ENCODE results near the gene LSM7.
A peak's percentile ranks its signal among the peaks of the same experiment; 100 is the strongest.

Gene LSM7

DNA sequence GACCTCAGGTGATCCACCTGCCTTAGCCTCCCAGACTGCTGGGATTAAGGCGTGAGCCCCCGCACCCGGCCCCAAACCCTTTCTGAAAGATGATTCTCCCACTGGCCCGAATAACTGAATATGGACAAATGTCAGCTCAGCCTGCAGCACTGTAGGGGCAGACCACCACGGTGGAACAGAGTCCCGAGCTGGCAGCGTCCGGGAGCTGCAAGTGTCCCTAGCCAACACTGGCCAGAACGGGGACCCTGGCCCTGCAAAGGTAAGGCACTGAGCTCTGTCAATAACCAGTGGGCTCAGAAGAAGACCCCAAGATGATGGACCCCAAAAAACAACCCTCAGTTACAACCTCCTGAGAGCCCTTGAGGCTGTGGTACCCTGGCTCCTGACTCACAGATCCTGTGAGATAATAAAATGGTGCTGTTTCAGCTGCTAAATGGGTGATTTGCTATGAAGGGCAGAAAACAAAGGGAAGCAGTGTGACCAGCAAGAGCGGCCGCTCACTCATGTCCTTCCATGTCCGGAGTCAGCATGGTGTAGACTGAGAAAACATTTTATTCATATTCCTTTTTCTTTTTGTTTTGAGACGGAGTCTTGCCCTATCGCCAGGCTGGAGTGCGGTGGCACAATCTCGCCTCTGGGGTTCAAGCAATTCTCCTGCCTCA, 1.6 kb downstream of the LSM7 start:
- TF ChIP-seq CTCF (IDR thresholded peaks at IDR 0.05; ENCODE audit: control insufficient read depth, extremely low read depth, insufficient read depth): no peak
- peak overlapping the region; percentile 95 for H3K4me3 ChIP-seq (ENCODE audit: low read depth, low read length)
- no peak for DNase-seq (ENCODE audit: low read depth)

- TF ChIP-seq CTCF (IDR thresholded peaks at IDR 0.05; ENCODE audit: control insufficient read depth, extremely low read depth, insufficient read depth): no peak
- H3K4me3 ChIP-seq (ENCODE audit: low read depth, low read length): no peak overlapping the region
- DNase-seq (ENCODE audit: low read depth): no peak
These were observed 2.9 kb downstream of the LSM7 start for GRCh38 chr19:2325281-2326046.

GRCh38 chr19:2324220-2324948, 4.0 kb downstream of the LSM7 start:
- H3K4me3 ChIP-seq (ENCODE audit: low read depth, low read length): no peak overlapping the region
- TF ChIP-seq CTCF (IDR thresholded peaks at IDR 0.05; ENCODE audit: control insufficient read depth, extremely low read depth, insufficient read depth): no peak
- DNase-seq (ENCODE audit: low read depth): no peak

DNA sequence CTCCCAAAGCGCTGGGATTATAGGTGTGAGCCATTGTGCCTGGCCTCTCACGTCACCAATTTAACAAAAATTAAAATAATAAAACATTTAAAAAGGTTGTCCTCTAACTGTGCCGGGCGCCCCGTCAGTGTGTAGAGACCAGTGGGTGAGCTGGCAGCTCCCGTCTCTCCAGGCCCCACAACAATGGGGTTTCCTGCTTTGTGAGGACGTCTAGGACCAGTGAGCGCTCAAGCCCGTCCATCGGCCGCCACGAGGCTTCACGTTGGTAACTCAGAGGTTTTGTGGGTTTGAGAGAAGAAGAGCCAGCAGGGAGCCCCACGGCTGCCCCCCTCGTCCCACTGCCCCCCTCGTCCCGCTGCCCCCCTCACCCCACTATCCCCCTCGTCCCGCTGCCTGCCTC, 4.7 kb downstream of the LSM7 start:
- DNase-seq (ENCODE audit: low read depth): no peak
- no peak overlapping the region for H3K4me3 ChIP-seq (ENCODE audit: low read depth, low read length)
- TF ChIP-seq CTCF (IDR thresholded peaks at IDR 0.05; ENCODE audit: control insufficient read depth, extremely low read depth, insufficient read depth): no peak

DNA sequence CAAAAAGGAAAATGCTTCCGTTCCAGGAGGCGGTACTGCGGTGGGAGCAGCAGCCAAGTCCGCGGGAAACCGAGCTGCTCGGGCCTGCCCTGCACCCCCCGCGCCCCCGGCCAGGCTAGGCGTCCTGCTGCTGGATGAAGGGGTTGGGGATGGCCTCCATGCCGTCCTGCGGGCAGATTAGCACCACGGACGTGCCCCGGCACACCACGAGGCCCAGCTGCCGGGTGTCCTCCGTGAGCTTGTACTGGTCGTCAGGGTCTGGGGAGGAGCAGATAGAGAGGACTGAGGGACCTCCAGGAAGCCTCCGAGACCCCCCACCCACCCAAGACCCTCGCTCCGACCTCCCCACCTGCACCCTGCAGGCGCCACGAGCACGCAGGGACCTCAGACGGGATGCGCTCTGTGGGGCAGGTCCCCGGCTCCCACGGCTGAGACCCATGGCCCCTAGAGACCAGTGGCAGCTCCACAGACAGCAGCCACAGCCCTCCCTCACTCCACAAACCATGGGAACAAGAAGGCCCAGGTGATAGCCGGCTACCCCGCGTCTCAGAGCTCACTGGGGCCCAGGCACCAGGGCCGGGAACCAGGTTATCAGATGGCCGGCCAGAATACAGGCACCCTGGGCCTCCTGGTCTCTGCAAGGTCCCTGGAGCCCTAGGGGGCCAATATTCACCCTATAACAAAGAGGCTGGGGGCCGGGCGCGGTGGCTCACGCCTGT, 6.7 kb downstream of the LSM7 start:
- no peak for DNase-seq (ENCODE audit: low read depth)
- no peak for TF ChIP-seq CTCF (IDR thresholded peaks at IDR 0.05; ENCODE audit: control insufficient read depth, extremely low read depth, insufficient read depth)
- no peak overlapping the region for H3K4me3 ChIP-seq (ENCODE audit: low read depth, low read length)

GRCh38 chr19:2320939-2321338, 7.4 kb downstream of the LSM7 start:
- TF ChIP-seq CTCF (IDR thresholded peaks at IDR 0.05; ENCODE audit: control insufficient read depth, extremely low read depth, insufficient read depth): no peak
- no peak for DNase-seq (ENCODE audit: low read depth)

More at GRCh38 chr19:2320939-2321338, 7.4 kb downstream of the LSM7 start:
- no peak overlapping the region for H3K4me3 ChIP-seq (ENCODE audit: low read depth, low read length)
